Subcutaneous adipose tissue (tissue), 4 donors: Measurements from ENCODE around the gene BST1. TPM values are rescaled to one million over a fixed set of nuclear protein-coding genes. Genes with fewer than 3 reads are reported as not detected.

Source experiments
- CTCF ChIP-seq: fragments of 450-650 bp; IDR thresholded peaks from one replicate; pipeline ENCODE4 v1.5.1; 2016; ENCODE audit warnings: low read depth, mild to moderate bottlenecking, control low read depth, antibody characterized with exemption, moderate library complexity
- total RNA-seq, 4 donors: library from RNA; depleted of rRNA; stranded (reverse); fragments of >200 nt; gene quantifications; one replicate each; pipeline ENCODE4 v1.1.0, GENCODE V29; 2016

The BST1 gene
- total RNA-seq, 4 donors from 2014 or later: 7.7 to 34.0 (median 14.7) TPM

DNA sequence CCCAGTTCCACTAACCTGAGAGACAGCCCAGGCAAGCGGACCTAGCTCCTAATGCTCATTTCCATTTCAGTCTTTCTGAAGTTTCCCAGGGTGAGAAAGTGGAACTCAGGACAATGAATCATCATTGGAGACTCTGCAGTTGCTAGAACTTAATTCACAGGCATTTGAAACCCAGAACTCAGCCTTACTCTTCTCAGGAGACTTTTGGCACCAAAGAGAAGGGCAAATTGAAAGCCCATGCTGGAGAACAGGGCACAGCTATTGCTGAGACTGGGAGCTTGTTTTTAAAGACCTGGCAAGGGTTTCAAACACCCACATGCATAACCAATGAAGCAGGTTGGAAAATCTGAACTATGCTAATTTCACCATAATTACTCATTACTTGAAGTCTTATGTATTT, 36.0 kb downstream of the BST1 start:
- no peak for TF ChIP-seq CTCF

DNA sequence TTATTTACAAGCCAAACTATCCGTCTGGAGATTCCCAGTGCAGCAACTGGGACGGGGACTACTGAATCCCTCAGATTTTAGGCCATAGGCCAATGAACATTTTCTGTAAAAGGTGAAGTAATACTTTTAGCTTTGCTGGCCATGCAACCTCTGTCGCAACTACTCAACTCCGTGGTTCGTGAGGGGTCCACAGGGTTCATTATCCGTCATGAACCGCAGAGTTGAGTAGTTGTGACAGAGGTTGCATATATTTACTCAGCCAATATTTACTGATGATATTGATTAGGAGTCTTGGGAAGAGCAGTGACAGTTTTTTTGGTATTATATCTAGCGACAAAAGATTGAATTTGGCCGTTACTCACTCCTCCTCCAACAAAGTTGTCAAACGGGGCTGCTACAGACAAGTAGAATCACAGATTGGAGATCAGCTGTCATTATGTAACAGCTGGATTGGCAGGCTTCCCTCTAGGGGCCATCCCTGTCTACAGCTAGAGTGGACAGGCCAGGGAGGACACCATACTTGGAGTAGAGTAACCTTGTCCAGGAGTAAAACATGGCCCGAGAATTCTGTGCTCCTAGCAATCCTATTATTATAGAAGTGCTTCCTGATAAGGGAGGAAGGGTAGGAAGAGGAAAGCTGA, 38.0 kb downstream of the BST1 start:
- no peak for TF ChIP-seq CTCF

GRCh38 chr4:15742083-15742582, 39.3 kb downstream of the BST1 start:
- no peak for TF ChIP-seq CTCF

DNA sequence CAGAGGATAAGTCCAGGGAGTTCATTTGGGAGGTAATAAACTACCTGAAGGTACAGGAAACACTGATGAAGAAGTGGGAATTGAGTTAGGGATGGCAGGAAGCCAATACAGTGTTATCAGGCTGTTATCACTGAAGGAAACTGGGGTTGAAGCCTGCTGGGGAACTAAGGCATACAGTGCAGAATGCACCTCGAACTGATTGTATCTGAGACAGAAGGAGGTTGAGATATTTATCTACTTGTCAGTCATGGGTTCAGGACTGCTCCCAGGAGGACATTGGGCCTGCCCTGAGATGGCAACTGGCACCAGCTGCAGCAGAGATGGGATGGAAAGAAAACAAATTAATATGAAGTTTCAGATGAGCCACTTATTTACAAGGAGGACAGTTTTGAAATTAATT, 39.8 kb downstream of the BST1 start:
- no peak for TF ChIP-seq CTCF

- TF ChIP-seq CTCF: no peak
Observed at GRCh38 chr4:15744016-15744545, 41.2 kb downstream of the BST1 start.

DNA sequence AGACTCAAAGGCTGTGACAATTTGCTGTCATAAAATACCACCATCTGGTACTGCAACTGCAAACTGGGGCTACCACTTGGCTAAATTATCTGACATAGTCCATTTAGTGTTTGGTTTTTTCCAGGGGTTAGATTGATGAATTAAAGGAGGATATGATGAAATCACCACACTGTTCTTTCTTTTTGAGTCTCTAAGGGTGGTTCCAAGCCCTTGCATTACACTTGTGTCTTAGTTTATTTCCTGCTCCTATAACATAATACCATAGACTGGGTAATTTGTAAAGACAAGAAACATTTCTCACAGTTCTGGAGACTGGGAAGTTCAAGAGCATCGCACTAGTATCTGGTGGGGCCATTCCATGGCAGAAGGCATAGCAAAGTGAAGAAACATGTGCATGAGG, 43.2 kb downstream of the BST1 start:
- no peak for TF ChIP-seq CTCF

GRCh38 chr4:15749001-15749400, 46.1 kb downstream of the BST1 start:
- no peak for TF ChIP-seq CTCF
